OCI-LY1 (cell line): ENCODE results near the gene RPA1.

Experiments
- H2AFZ ChIP-seq: fragments of 200-600 bp; sonication (generic), shearing (Covaris generic); 2 replicates; pipeline ENCODE4 v1.6.0; 2014; ENCODE audit warnings: antibody characterized with exemption, mild to moderate bottlenecking, low read length
- H3F3A ChIP-seq: fragments of 200-600 bp; sonication (generic), shearing (Covaris generic); 2 replicates; pipeline ENCODE4 v1.6.0; 2014; ENCODE audit warnings: mild to moderate bottlenecking, antibody characterized with exemption, low read length, moderate library complexity; ENCODE audit not compliant: insufficient read depth
- H3K27ac ChIP-seq: fragments of 200-600 bp; sonication (generic); 2 replicates; pipeline ENCODE4 v1.5.1; 2014; ENCODE audit warnings: low read length, mixed run types, mild to moderate bottlenecking, low read depth; ENCODE audit not compliant: poor library complexity, severe bottlenecking
- H3K27me3 ChIP-seq: fragments of 200-600 bp; sonication (generic); 2 replicates; pipeline ENCODE4 v1.6.0; 2014; ENCODE audit warnings: antibody characterized with exemption, mild to moderate bottlenecking, low read length, moderate library complexity; ENCODE audit not compliant: insufficient read depth
- H3K36me3 ChIP-seq: fragments of 200-600 bp; sonication (generic); 2 replicates; pipeline ENCODE4 v1.6.1; 2014; ENCODE audit warnings: mild to moderate bottlenecking, antibody characterized with exemption, low read length, moderate library complexity, mixed read lengths; ENCODE audit not compliant: insufficient read depth
- H3K4me1 ChIP-seq: fragments of 200-600 bp; sonication (generic); 2 replicates; pipeline ENCODE4 v1.5.1; 2014; ENCODE audit warnings: mild to moderate bottlenecking, low read length, moderate library complexity; ENCODE audit not compliant: insufficient read depth, severe bottlenecking
- H3K4me2 ChIP-seq: fragments of 200-600 bp; sonication (generic), shearing (Covaris generic); 2 replicates; pipeline ENCODE4 v1.6.1; 2014; ENCODE audit warnings: low read length
- H3K4me3 ChIP-seq: fragments of 200-600 bp; sonication (generic); 2 replicates; pipeline ENCODE4 v1.5.1; 2014; ENCODE audit warnings: low read length, low read depth, mild to moderate bottlenecking, mixed read lengths; ENCODE audit not compliant: poor library complexity, severe bottlenecking
- H3K79me2 ChIP-seq: fragments of 200-600 bp; shearing (Covaris generic); 2 replicates; pipeline ENCODE4 v1.6.1; 2016; ENCODE audit warnings: mixed run types, low read length, mixed read lengths; ENCODE audit not compliant: insufficient read depth
- H3K9ac ChIP-seq: fragments of 200-600 bp; sonication (generic), shearing (Covaris generic); 2 replicates; pipeline ENCODE4 v1.6.1; 2014; ENCODE audit warnings: mild to moderate bottlenecking, low read length, mixed read lengths
- H3K9me2 ChIP-seq: fragments of 200-600 bp; sonication (generic), shearing (Covaris generic); 2 replicates; pipeline ENCODE4 v1.6.1; 2014; ENCODE audit warnings: low read depth, mild to moderate bottlenecking, low read length, mixed read lengths
- H3K9me3 ChIP-seq: fragments of 200-600 bp; shearing (Covaris generic); 2 replicates; pipeline ENCODE4 v1.6.1; 2014; ENCODE audit warnings: low read length, mixed read lengths
- H4K20me1 ChIP-seq: fragments of 200-600 bp; sonication (generic), shearing (Covaris generic); 2 replicates; pipeline ENCODE4 v1.6.0; 2016; ENCODE audit warnings: mild to moderate bottlenecking, low read length; ENCODE audit not compliant: insufficient read depth
- EZH2 ChIP-seq: fragments of 200-600 bp; sonication (generic), shearing (Covaris generic); IDR thresholded peaks from 2 replicates; pipeline ENCODE4 v1.8.0; 2017; ENCODE audit warnings: borderline replicate concordance, mixed run types, mild to moderate bottlenecking, antibody characterized with exemption, low read length, moderate library complexity, mixed read lengths
- TF ChIP-seq, protein P1 (sequence below): fragments of 200-600 bp; sonication (generic), shearing (Covaris generic); IDR thresholded peaks from 2 replicates; pipeline ENCODE4 v1.5.1; 2017; ENCODE audit warnings: mild to moderate bottlenecking, antibody characterized with exemption, low read length, moderate library complexity, mixed read lengths

Gene RPA1

DNA sequence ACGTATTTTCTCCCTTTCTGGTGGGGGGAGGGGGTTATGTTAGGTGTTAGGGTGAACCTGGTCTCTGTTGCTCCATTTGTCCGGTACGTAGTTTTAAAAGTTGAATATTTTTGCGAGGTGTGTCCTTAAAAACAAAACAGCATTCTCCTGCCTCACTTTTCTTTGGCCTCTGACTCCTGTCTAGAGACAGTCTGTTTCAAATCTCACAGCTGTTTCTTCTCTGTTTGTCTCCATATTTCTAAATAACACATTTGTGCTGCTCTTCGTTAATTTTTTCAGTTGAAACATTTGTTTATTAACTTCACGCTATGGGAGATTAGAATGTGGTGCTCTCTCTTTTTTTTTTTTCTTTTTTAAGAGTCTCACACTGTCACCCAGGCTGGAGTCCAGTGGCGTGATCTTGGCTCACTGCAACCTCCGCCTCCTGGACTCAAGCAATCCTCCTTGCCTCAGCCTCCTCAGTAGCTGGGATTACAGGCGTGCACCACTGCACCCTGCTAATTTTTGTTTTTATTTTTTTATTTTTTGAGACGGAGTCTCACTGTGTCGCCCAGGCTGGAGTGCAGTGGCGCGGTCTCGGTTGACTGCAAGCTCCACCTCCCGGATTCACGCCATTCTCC is 31.7 kb downstream of the RPA1 start:
- Histone ChIP-seq H3K27ac (no peak overlapping the region), H3K4me3 (no peak overlapping the region), H3F3A (peaks cover 7% of the 10 kb centered on the region; the same call in 1 of the 2 replicates), H3K79me2 (no peaks in the 10 kb centered on the region), H3K36me3 (peaks cover 21% of the 10 kb centered on the region), H3K9me3 (no peaks in the 10 kb centered on the region), H3K4me2 (no peak overlapping the region), H2AFZ (no peak overlapping the region), H3K9me2 (no peaks in the 10 kb centered on the region), H3K9ac (no peak overlapping the region), H3K27me3 (no peaks in the 10 kb centered on the region), H4K20me1 (no peaks in the 10 kb centered on the region), H3K4me1 (no peaks in the 10 kb centered on the region)
- TF ChIP-seq, protein P1, sequence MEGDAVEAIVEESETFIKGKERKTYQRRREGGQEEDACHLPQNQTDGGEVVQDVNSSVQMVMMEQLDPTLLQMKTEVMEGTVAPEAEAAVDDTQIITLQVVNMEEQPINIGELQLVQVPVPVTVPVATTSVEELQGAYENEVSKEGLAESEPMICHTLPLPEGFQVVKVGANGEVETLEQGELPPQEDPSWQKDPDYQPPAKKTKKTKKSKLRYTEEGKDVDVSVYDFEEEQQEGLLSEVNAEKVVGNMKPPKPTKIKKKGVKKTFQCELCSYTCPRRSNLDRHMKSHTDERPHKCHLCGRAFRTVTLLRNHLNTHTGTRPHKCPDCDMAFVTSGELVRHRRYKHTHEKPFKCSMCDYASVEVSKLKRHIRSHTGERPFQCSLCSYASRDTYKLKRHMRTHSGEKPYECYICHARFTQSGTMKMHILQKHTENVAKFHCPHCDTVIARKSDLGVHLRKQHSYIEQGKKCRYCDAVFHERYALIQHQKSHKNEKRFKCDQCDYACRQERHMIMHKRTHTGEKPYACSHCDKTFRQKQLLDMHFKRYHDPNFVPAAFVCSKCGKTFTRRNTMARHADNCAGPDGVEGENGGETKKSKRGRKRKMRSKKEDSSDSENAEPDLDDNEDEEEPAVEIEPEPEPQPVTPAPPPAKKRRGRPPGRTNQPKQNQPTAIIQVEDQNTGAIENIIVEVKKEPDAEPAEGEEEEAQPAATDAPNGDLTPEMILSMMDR = no peak
- TF ChIP-seq EZH2 = no peak

DNA sequence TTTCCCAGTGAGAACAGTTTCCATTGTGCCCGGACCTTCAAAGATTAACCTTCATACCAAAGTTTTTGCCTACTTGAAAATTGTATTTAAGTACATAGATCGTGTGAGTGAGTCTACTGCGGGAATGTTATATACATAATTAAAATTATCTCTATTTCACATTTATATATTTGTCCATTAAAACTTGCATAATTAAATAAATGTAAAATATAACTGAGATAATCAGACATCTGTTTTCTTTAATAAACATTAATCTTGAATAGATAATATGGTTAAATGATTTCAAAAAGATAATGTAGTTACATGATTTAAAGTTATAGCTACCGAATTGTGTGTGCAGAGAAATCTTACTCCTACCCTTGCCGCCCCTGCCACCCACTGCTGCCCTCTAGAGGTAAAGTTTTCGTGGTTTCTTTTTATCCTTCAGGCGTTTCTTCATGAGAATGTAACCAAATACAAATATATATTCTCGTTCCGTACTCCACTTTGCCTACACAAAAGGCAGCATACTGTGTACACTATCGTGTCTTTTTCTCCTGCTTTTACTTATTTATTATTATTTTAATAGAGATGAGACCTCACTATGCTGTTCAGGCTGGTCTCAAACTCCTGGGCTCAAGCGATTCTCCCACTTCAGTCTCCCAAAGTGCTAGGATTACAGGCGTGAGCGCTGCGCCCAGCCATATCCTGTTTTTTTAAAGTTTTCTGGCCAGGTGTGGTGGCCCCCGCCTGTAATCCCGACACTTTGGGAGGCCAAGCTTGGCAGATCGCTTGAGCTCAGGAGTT is 35.6 kb downstream of the RPA1 start:
- Histone ChIP-seq H3K27me3 (no peaks in the 10 kb centered on the region), H3K4me1 (no peaks in the 10 kb centered on the region), H3K27ac (no peak overlapping the region), H3K36me3 (peaks cover 42% of the 10 kb centered on the region; the same call in 1 of the 2 replicates), H3K4me2 (no peak overlapping the region), H2AFZ (no peak overlapping the region), H3K9me3 (no peaks in the 10 kb centered on the region), H3K9me2 (no peaks in the 10 kb centered on the region), H3F3A (peaks cover 7% of the 10 kb centered on the region; the same call in 1 of the 2 replicates), H3K9ac (no peak overlapping the region), H3K79me2 (no peaks in the 10 kb centered on the region), H3K4me3 (no peak overlapping the region), H4K20me1 (no peaks in the 10 kb centered on the region)
- TF ChIP-seq, protein P1 = peak; percentile 59
- no peak for TF ChIP-seq EZH2

DNA sequence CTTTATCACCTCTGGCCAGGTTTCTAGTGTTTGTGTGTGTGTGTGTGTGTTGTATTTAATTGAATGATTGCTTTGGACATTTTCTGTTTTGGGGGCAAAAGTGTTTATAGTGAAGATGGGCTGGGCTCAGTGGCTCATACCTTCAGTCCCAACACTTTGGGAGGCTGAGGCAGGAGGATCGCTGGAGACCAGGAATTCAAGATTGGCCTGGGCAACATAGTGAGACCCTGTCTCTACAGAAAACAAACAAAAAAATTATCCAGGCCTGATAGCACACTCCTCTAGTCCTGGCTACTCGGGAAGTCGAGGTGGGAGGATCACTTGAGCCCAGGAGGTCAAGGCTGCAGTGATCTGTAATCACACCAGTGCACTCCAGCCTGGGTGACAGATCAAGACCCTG is 37.5 kb downstream of the RPA1 start:
- H3K9me3 ChIP-seq = no peaks in the 10 kb centered on the region
- H3K27ac ChIP-seq = no peak overlapping the region
- H3K27me3 ChIP-seq = no peaks in the 10 kb centered on the region
- H3K4me2 ChIP-seq = no peak overlapping the region
- peaks cover 51% of the 10 kb centered on the region; the same call in 1 of the 2 replicates for H3K36me3 ChIP-seq
- H3K9me2 ChIP-seq = no peaks in the 10 kb centered on the region
- H3K9ac ChIP-seq = no peak overlapping the region
- H2AFZ ChIP-seq = no peak overlapping the region
- no peaks in the 10 kb centered on the region for H3K4me1 ChIP-seq
- no peak overlapping the region for H3K4me3 ChIP-seq
- H3F3A ChIP-seq = peaks cover 7% of the 10 kb centered on the region; the same call in 1 of the 2 replicates
- TF ChIP-seq, protein P1 = no peak
- no peak for TF ChIP-seq EZH2
- no peaks in the 10 kb centered on the region for H3K79me2 ChIP-seq
- no peaks in the 10 kb centered on the region for H4K20me1 ChIP-seq
